Measurements from ENCODE around the gene SLC35F1. TPM values are rescaled to one million over a fixed set of nuclear protein-coding genes. Genes with fewer than 3 reads are reported as not detected.

The SLC35F1 gene
- total and polyA plus RNA-seq, 2 donors (not counting 3 experiments of a cell fraction or from before 2014, with no cell fraction given), result not detected

DNA sequence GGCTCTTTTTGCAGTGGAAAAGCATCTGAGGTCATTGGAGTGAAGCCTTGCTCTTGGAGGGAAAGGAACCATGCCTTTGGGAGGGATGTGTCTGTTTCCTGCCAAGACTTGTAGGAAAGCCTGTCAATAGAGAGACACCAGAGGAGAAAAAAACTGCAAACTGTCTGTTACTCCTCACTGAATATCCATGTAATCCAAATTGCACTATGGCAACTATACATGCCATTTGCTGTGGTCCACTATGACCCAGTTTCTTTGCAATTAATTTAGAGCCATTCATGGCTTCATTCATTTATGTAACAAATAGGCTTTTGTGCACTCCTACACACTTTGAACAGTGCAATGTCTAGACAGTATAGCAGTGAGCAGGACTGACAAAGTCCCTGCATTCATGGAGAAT is 296.5 kb downstream of the SLC35F1 start:
- no peak overlapping the region for H3K4me2 ChIP-seq (ENCODE audit: insufficient read depth, low read length)
- DNase-seq (ENCODE audit: low read depth, low spot score) (no peak), FAIRE-seq (no peak)
- no peak overlapping the region for H3K9ac ChIP-seq (replicated peaks; ENCODE audit: extremely low read depth, insufficient read depth, low read length)
- no peaks in the 10 kb centered on the region for H3K9me3 ChIP-seq (replicated peaks; ENCODE audit: control insufficient read depth, insufficient read depth, low read length)
- dilution Hi-C loops (cut with MboI; ENCODE audit: extremely low pct_ligation_motif_present, low sequenced_read_pairs), result no loop called here
- no TSS peak for BruUV-seq (replicated peaks)
- H3K36me3 ChIP-seq (ENCODE audit: control insufficient read depth in 2 of 2, extremely low read depth in 1 of 2, insufficient read depth in 2 of 2, low read length in 2 of 2), result no peaks in the 10 kb centered on the region
- no peak overlapping the region for H2AFZ ChIP-seq (ENCODE audit: low read depth, low read length)
- H3K9me1 ChIP-seq (replicated peaks; ENCODE audit: control insufficient read depth, extremely low read depth, insufficient read depth, low read length), result no peaks in the 10 kb centered on the region
- H3K27ac ChIP-seq (ENCODE audit: insufficient read depth, low read depth, low read length), result no peak overlapping the region
- no peaks in the 10 kb centered on the region for H3K79me2 ChIP-seq (ENCODE audit: control insufficient read depth, insufficient read depth, low read length)
- no peak overlapping the region for H3K4me3 ChIP-seq (replicated peaks in 1 of 3; ENCODE audit: insufficient read depth in 1 of 3, low read depth in 1 of 3, low read length in 3 of 3)
- intact Hi-C loops (cut with micrococcal nuclease), result no loop called here
- ChIA-PET POLR2A (no interaction called here), CTCF (no interaction called here)
- H4K20me1 ChIP-seq (replicated peaks; ENCODE audit: control insufficient read depth, extremely low read depth, insufficient read depth, low read length), result no peaks in the 10 kb centered on the region
- H3K4me1 ChIP-seq (ENCODE audit: control insufficient read depth, extremely low read depth, insufficient read depth, low read length), result no peaks in the 10 kb centered on the region
- H3K27me3 ChIP-seq (ENCODE audit: control insufficient read depth in 2 of 2, insufficient read depth in 2 of 2, low read length in 2 of 2), result no peaks in the 10 kb centered on the region
- TF ChIP-seq MYC (IDR thresholded peaks at IDR 0.05; ENCODE audit: low read depth, low read length), result no peak
- no peak for TF ChIP-seq FOS (IDR thresholded peaks at IDR 0.05; ENCODE audit: borderline replicate concordance, insufficient read depth, low read length)
- TF ChIP-seq CTCF (IDR thresholded peaks at IDR 0.05; ENCODE audit: extremely low read depth in 1 of 2, insufficient read depth in 1 of 2, low read depth in 1 of 2, low read length in 2 of 2), result no peak
- TF ChIP-seq EZH2 (IDR thresholded peaks at IDR 0.05; ENCODE audit: borderline replicate concordance, low read depth, low read length, severe bottlenecking), result no peak

DNA sequence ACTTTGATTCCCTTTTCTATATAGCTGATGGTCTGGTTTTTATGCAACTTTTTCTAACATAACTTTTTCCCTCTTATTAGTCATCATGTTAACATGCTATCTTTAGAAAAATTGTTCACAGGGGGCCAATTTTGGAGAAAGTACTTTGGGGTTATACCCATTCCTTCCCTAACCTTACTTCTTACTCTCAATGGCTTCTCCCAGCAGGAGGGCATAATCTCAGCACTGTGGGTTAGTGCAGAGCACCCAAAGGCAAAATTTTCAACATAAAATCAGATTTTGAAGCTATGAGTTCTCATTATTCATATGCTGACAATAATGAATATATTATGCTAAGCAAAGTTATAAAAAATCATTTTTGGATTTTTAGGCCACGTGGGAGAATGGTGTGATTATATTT is 299.2 kb downstream of the SLC35F1 start:
- FAIRE-seq, result no peak
- POLR2A ChIA-PET, result no interaction called here

More for the DNA sequence above, 299.2 kb downstream of the SLC35F1 start:
- no peaks in the 10 kb centered on the region for H3K9me3 ChIP-seq (replicated peaks; ENCODE audit: control insufficient read depth, insufficient read depth, low read length)
- no peak overlapping the region for H2AFZ ChIP-seq (ENCODE audit: low read depth, low read length)
- H3K27ac ChIP-seq (ENCODE audit: insufficient read depth, low read depth, low read length), result no peak overlapping the region
- TF ChIP-seq FOS (IDR thresholded peaks at IDR 0.05; ENCODE audit: borderline replicate concordance, insufficient read depth, low read length) (no peak), MYC (IDR thresholded peaks at IDR 0.05; ENCODE audit: low read depth, low read length) (no peak), POLR2AphosphoS5 (IDR thresholded peaks at IDR 0.05; ENCODE audit: insufficient read depth, low read depth, low read length) (no peak), CTCF (IDR thresholded peaks at IDR 0.05; ENCODE audit: extremely low read depth in 1 of 2, insufficient read depth in 1 of 2, low read depth in 1 of 2, low read length in 2 of 2) (no peak), POLR2A (IDR thresholded peaks at IDR 0.05; ENCODE audit: low read depth, low read length) (no peak), GATA2 (IDR thresholded peaks at IDR 0.05; ENCODE audit: insufficient read depth, insufficient read length, low read depth, low read length) (no peak), JUN (IDR thresholded peaks at IDR 0.05; ENCODE audit: borderline replicate concordance, insufficient read depth, insufficient read length, low read depth) (no peak), EZH2 (IDR thresholded peaks at IDR 0.05; ENCODE audit: borderline replicate concordance, low read depth, low read length, severe bottlenecking) (no peak)
- TF ChIP-seq, protein P1, sequence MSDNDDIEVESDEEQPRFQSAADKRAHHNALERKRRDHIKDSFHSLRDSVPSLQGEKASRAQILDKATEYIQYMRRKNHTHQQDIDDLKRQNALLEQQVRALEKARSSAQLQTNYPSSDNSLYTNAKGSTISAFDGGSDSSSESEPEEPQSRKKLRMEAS (IDR thresholded peaks at IDR 0.05; ENCODE audit: insufficient read depth, insufficient read length), result no peak
- no peak overlapping the region for H3K4me2 ChIP-seq (ENCODE audit: insufficient read depth, low read length)
- CTCF ChIA-PET, result no interaction called here
- H3K27me3 ChIP-seq (ENCODE audit: control insufficient read depth in 2 of 2, insufficient read depth in 2 of 2, low read length in 2 of 2), result no peaks in the 10 kb centered on the region
- no peaks in the 10 kb centered on the region for H3K9me1 ChIP-seq (replicated peaks; ENCODE audit: control insufficient read depth, extremely low read depth, insufficient read depth, low read length)
- no peaks in the 10 kb centered on the region for H3K4me1 ChIP-seq (ENCODE audit: control insufficient read depth, extremely low read depth, insufficient read depth, low read length)
- no peaks in the 10 kb centered on the region for H4K20me1 ChIP-seq (replicated peaks; ENCODE audit: control insufficient read depth, extremely low read depth, insufficient read depth, low read length)
- no peak overlapping the region for H3K4me3 ChIP-seq (replicated peaks in 1 of 3; ENCODE audit: insufficient read depth in 1 of 3, low read depth in 1 of 3, low read length in 3 of 3)
- BruUV-seq (replicated peaks), result no TSS peak
- no peaks in the 10 kb centered on the region for H3K79me2 ChIP-seq (ENCODE audit: control insufficient read depth, insufficient read depth, low read length)
- DNase-seq (ENCODE audit: low read depth, low spot score), result no peak
- H3K36me3 ChIP-seq (ENCODE audit: control insufficient read depth in 2 of 2, extremely low read depth in 1 of 2, insufficient read depth in 2 of 2, low read length in 2 of 2), result no peaks in the 10 kb centered on the region
- intact Hi-C loops (cut with micrococcal nuclease) (no loop called here), dilution Hi-C loops (cut with MboI; ENCODE audit: extremely low pct_ligation_motif_present, low sequenced_read_pairs) (no loop called here)
- no peak overlapping the region for H3K9ac ChIP-seq (replicated peaks; ENCODE audit: extremely low read depth, insufficient read depth, low read length)

All from endothelial cell of umbilical vein (primary cell).